ENCODE measurements around the gene KIAA1328. TPM values are rescaled to one million over a fixed set of nuclear protein-coding genes. Genes with fewer than 3 reads are reported as not detected.
"Not testable (repeated sequence)": the region's sequence is repeated elsewhere in the genome, so short reads cannot be mapped to it uniquely, and the experiment has no call there.

The KIAA1328 gene
- total RNA-seq, 1 experiment from 2014 or later, result 10.2 TPM

DNA sequence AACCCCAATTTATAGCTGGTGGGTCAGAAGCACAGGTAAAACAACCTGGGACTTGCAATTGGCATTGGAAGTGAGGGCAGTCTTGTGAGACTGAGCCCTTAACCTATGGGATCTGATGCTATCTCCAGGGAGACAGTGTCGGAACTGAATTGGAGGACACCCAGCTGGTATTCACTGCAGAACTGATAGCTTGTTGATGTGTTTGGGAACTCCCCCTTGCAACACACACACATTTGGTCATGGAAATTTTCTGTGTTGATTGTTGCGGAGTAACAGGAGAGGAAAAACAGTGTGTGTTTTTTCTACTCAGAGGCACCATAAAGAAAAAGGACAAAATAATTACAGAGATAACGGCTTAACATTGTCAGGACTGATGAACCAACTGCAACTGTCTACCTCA is 16.2 kb upstream of the KIAA1328 start:
- H3K9me3 Mint-ChIP-seq (ENCODE audit: low read depth, unreplicated experiment), result no peaks in the 10 kb centered on the region
- H3K36me3 Mint-ChIP-seq (ENCODE audit: insufficient read depth, unreplicated experiment), result peaks cover 17% of the 10 kb centered on the region
- H3K4me1 Mint-ChIP-seq (ENCODE audit: low read depth, unreplicated experiment), result no peaks in the 10 kb centered on the region
- intact Hi-C loops (cut with micrococcal nuclease; ENCODE audit: unreplicated experiment), result no loop called here
- TF ChIP-seq, protein P1, sequence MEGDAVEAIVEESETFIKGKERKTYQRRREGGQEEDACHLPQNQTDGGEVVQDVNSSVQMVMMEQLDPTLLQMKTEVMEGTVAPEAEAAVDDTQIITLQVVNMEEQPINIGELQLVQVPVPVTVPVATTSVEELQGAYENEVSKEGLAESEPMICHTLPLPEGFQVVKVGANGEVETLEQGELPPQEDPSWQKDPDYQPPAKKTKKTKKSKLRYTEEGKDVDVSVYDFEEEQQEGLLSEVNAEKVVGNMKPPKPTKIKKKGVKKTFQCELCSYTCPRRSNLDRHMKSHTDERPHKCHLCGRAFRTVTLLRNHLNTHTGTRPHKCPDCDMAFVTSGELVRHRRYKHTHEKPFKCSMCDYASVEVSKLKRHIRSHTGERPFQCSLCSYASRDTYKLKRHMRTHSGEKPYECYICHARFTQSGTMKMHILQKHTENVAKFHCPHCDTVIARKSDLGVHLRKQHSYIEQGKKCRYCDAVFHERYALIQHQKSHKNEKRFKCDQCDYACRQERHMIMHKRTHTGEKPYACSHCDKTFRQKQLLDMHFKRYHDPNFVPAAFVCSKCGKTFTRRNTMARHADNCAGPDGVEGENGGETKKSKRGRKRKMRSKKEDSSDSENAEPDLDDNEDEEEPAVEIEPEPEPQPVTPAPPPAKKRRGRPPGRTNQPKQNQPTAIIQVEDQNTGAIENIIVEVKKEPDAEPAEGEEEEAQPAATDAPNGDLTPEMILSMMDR (IDR thresholded peaks at IDR 0.05; ENCODE audit: unreplicated experiment), result no peak
- no peak for DNase-seq
- CTCF ChIA-PET, result no interaction called here
- H3K27me3 Mint-ChIP-seq (ENCODE audit: unreplicated experiment), result no peaks in the 10 kb centered on the region
- no peak overlapping the region for H3K27ac Mint-ChIP-seq (ENCODE audit: unreplicated experiment)
- no peak overlapping the region for H3K4me3 Mint-ChIP-seq (ENCODE audit: low read depth, unreplicated experiment)
- no TSS peak for BruUV-seq (replicated peaks)

DNA sequence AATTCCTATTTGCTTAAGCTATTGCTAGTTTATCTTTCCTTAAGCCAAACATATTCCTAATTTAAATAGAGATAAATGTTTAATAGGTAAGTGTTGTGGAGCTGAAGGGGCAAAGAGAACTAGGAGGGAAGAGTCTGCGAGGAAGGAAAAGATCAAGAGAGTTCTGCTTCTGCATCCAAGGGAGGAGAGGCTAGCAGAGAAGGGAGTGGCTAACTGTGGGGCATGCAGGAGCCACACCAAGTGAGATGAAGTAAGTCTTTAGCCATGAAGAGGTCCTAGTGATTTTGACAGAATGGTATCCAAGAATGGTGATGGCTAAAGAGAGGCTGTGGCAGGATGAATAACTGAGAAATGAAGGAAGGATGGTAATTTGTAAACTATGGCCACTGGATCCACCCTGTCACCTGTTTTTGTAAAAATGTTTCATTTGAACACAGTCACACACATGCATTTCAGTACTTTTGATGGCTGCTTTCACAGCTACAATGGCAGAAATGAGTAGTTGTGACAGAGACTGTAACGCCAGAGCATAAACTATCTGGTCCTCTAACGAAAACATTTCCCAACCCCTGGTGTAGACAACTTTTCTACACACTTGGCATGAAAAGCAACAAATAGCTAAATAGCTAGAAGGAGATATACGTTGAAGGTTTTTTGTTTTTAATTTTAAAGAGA is 15.7 kb upstream of the KIAA1328 start:
- Mint-ChIP-seq H3K4me1 (ENCODE audit: low read depth, unreplicated experiment) (no peaks in the 10 kb centered on the region), H3K36me3 (ENCODE audit: insufficient read depth, unreplicated experiment) (peaks cover 17% of the 10 kb centered on the region), H3K27me3 (ENCODE audit: unreplicated experiment) (no peaks in the 10 kb centered on the region), H3K27ac (ENCODE audit: unreplicated experiment) (no peak overlapping the region), H3K9me3 (ENCODE audit: low read depth, unreplicated experiment) (no peaks in the 10 kb centered on the region), H3K4me3 (ENCODE audit: low read depth, unreplicated experiment) (no peak overlapping the region)
- DNase-seq, result no peak
- CTCF ChIA-PET, result no interaction called here
- intact Hi-C loops (cut with micrococcal nuclease; ENCODE audit: unreplicated experiment), result no loop called here
- BruUV-seq (replicated peaks), result no TSS peak
- TF ChIP-seq, protein P1 (IDR thresholded peaks at IDR 0.05; ENCODE audit: unreplicated experiment), result no peak

DNA sequence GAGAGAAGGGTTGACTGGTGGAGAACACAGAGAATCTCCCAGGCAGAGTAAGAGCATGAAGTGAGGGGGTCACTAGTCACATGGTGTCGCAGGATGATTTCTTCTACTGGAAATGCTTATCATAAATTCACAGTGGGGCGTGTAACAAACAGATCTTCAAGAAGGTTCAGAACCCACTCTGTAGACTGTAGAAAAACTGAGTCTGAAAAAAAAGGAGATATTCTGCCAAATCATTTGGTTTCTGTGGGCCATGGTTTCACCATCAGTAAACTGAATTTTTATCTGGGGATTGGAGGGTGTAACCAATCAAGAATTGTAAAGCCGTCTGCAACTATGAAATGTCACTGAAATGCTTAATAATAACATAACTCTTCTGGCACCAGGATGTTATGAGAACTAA is 15.1 kb upstream of the KIAA1328 start:
- intact Hi-C loops (cut with micrococcal nuclease; ENCODE audit: unreplicated experiment), result no loop called here
- TF ChIP-seq, protein P1 (IDR thresholded peaks at IDR 0.05; ENCODE audit: unreplicated experiment), result no peak
- BruUV-seq (replicated peaks), result no TSS peak
- no peak overlapping the region for H3K27ac Mint-ChIP-seq (ENCODE audit: unreplicated experiment)
- no peaks in the 10 kb centered on the region for H3K4me1 Mint-ChIP-seq (ENCODE audit: low read depth, unreplicated experiment)
- no peaks in the 10 kb centered on the region for H3K27me3 Mint-ChIP-seq (ENCODE audit: unreplicated experiment)
- DNase-seq, result no peak
- H3K4me3 Mint-ChIP-seq (ENCODE audit: low read depth, unreplicated experiment), result no peak overlapping the region
- H3K36me3 Mint-ChIP-seq (ENCODE audit: insufficient read depth, unreplicated experiment), result peaks cover 17% of the 10 kb centered on the region
- H3K9me3 Mint-ChIP-seq (ENCODE audit: low read depth, unreplicated experiment), result no peaks in the 10 kb centered on the region
- CTCF ChIA-PET, result no interaction called here

DNA sequence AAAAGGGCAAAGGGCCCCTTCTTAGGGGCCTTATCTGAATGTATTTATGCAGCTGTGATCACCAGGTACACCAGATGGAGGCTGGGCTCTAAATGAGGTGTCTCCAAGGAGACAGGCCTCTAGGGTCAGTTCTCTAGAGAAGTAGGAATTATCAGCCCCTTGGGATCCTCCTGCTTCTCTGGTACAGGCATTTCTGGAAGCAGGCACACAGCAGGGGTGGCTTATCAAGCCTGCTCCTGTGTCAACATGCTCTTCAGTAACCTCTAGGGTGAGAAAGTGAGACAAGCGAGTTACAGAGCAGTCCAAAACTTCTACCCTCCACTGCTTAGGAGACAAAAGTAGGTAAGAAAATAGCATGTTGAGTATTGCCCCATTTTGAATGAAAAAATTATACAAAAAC is 13.9 kb upstream of the KIAA1328 start:
- no peak overlapping the region for H3K4me3 Mint-ChIP-seq (ENCODE audit: low read depth, unreplicated experiment)
- TF ChIP-seq, protein P1 (IDR thresholded peaks at IDR 0.05; ENCODE audit: unreplicated experiment), result no peak
- no peak for DNase-seq
- H3K27me3 Mint-ChIP-seq (ENCODE audit: unreplicated experiment), result no peaks in the 10 kb centered on the region
- no peaks in the 10 kb centered on the region for H3K9me3 Mint-ChIP-seq (ENCODE audit: low read depth, unreplicated experiment)
- BruUV-seq (replicated peaks), result no TSS peak
- no peaks in the 10 kb centered on the region for H3K4me1 Mint-ChIP-seq (ENCODE audit: low read depth, unreplicated experiment)
- H3K27ac Mint-ChIP-seq (ENCODE audit: unreplicated experiment), result no peak overlapping the region
- intact Hi-C loops (cut with micrococcal nuclease; ENCODE audit: unreplicated experiment), result no loop called here
- CTCF ChIA-PET, result no interaction called here
- H3K36me3 Mint-ChIP-seq (ENCODE audit: insufficient read depth, unreplicated experiment), result peaks cover 17% of the 10 kb centered on the region

DNA sequence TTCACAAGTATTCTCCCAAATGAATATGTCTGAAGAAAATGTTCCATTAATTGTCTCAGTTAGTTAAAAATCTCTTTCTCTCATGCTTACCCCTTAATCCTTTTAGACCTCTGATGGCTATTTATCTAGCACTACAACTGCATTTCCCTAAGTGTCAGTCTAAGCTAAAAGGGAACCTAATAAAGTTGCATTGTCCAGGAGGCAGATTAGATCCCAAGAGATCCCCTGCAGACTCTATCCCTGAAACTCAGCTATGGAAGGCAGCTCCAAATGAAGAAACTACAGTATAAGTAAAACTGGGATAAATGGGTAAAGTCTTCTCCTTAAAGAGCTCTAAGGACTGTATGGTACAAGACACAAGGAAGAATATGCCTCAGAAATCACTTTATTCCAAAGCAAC is 12.8 kb upstream of the KIAA1328 start:
- DNase-seq; H3K4me3 Mint-ChIP-seq (ENCODE audit: low read depth, unreplicated experiment); H3K4me1 Mint-ChIP-seq (ENCODE audit: low read depth, unreplicated experiment); H3K9me3 Mint-ChIP-seq (ENCODE audit: low read depth, unreplicated experiment); intact Hi-C loops (cut with micrococcal nuclease; ENCODE audit: unreplicated experiment); H3K27me3 Mint-ChIP-seq (ENCODE audit: unreplicated experiment); CTCF ChIA-PET; BruUV-seq (replicated peaks); H3K27ac Mint-ChIP-seq (ENCODE audit: unreplicated experiment): not testable (repeated sequence)
- H3K36me3 Mint-ChIP-seq (ENCODE audit: insufficient read depth, unreplicated experiment), result peaks cover 11% of the 10 kb centered on the region

Data from Calu3 (cell line).